ENCODE measurements around the gene DUSP16.
"Not testable (repeated sequence)": the region's sequence is repeated elsewhere in the genome, so short reads cannot be mapped to it uniquely, and the experiment has no call there.

The DUSP16 gene

DNA sequence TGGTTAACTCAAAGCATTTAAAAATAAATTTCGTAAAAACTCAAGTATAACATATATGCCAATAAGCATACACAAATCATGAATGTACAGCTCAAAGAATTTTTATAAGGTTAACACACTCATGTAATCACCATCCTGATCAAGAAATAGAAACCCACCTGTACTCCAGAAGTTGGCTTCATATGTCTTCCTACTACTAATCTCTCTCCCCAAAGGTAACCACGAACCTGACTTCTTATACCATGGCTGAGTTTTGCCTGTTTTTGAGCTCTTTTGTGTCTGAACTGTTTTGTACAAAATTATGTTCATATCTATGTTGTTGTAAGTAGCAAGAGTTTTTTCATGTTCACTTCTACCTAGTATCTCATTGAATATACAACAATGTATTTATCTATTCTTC is 18.7 kb downstream of the DUSP16 start:
- no peak for DNase-seq

DNA sequence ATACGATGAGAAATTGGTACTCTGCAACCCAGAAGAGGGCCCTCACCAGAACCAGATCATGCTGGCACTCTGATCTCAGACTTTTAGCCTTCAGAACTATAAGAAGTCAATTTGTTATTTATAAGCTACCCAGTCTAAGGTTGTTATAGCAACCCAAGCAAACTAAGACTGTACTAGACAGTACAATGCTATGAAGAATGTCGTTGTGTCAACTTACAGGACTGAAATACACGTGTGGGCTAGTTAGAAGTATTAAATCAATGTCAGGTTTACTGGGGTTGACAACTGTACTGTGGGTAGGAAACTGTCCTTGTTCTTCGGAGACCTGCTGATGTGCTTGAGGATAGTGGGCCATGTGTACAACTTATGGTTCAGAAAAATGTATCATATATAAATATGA is 19.7 kb downstream of the DUSP16 start:
- no peak for DNase-seq

DNA sequence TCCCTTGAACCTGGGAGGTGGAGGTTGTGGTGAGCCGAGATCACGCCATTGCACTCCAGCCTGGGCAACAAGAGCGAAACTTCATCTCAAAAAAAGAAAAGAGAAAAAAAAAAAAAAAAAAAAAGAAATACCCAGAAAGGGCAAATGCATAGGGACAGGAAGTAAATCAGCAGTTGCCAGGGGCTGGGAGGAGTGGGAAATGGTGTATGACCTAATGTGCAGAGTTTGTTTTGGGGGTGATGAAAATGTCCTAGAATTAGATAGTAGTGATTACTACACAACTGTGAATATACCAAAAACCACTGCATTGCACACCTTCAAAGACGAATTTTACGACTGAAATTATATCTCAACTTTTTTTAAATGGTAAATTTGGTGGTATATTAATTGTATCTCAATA is 20.4 kb downstream of the DUSP16 start:
- no peak for DNase-seq

DNA sequence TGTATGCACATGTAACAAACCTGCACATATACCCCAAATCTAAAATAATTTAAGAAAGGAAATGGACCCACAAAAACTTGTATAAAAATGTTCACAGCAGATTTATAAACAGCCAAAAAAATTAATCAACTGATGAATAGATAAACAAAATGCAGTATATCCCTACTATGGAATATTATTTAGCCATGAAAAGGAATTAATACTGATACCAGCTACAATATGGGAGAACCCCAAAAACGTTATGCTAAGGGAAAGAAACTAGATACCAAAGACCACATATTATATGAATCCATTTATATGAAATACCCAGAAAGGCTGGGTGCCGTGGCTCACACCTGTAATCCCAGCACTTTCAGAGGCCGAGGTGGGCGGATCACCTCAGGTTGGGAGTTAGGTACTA is 20.9 kb downstream of the DUSP16 start:
- no peak for DNase-seq

DNA sequence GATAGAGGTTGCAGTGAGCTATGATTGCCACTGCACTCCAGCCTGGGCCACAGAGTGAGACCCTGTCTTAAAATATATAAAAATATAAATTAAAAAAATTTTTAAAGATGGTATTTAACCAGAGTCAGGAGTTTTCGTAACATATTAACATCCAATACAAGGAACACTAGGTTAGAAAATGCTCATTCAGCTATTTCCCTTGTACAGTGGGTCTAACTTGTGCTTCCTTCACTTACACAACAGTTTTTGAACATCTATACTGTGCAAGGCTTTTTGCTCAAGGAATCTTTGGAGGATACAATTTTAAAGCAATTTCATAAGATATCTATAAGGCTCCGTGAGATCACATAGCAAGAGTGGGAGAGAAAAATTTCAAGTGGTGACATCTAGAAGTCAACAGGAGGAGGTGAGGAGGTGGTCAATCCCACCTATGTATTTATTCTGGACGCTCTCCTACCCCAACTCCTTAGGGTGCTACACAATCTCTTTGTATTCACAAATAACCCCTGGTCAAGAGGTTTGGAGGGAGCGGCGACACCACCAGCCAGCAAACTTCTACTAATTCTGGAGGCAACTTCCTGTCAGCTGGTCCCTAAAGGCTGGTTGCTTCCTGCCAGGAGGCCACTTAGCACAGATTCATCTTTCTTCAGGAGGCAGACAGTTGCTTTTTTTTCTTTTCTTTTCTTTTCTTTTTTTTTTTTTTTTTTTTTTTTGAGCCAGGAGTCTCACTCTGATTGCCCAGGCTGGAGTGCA is 22.2 kb downstream of the DUSP16 start:
- DNase-seq: no peak

DNA sequence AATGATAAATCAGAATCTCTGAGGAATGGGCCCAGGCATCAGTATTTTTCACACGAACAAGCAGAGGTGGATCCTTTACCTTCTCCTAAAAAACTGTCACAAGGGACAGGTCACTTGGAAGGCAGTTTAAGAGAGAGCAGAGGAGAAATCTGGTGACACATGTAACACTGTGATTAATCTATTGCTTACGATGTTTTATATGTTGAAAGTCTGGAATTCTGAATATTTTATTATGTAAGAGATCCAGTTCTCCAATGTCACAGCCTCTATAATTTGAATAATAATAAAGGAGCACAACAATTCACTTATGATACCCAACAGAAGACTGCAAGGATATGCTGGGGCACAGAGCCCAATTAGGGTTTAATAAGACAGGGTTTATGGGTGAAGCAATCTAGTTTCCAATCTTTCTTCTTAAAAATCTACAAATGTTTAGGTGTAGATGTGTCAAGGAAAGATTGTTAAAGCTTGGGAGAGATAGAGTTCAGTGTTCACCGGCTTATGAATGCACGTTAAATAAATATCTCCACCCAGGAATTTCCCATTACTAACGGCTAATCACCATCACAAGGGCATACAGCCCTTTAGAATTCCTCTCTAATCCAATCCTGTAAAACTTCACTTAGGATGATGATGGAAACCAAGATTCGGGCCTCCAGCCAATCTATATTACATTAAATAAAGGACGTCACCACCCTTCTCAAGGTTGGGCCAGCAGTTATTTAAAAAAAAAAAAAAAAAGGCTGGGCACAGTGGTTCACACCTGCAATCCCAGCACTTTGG is 23.4 kb downstream of the DUSP16 start:
- DNase-seq: no peak

DNA sequence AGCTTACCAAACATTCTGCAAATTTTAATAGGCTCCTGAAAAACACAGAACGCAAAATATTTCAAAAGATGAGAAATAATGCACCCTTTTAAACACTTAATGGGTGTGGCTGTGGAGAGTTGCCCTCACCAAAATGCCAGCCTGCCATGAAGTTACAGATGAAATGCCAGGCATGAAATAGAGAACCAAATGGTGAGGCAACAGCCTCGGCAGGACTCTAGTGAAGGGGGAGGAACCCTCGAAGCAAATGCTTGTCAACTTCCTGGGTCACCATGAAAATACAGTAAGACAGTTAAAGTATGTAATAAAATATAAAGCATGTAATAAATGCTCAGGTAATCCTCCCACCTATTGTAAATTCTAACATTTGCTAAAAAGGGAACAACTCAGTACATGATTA is 24.1 kb downstream of the DUSP16 start:
- no peak for DNase-seq

DNA sequence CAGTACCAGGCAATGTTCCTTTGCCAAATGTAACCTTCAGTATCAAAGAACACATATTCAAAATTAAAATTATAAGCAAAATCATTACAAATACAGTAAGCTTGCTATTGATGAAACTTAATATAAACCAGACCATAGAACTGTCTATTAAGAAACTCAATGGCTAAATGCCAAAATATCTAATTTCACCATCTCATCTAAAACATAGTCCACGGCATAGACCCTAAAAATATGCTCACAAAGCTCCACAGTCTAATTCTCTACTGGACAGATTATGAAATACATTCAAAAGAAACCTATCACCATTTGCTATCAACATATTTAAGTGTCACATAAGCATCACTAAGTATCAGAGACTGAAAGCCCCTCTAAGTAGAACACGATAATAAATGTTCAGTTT is 25.2 kb downstream of the DUSP16 start:
- DNase-seq: no peak

DNA sequence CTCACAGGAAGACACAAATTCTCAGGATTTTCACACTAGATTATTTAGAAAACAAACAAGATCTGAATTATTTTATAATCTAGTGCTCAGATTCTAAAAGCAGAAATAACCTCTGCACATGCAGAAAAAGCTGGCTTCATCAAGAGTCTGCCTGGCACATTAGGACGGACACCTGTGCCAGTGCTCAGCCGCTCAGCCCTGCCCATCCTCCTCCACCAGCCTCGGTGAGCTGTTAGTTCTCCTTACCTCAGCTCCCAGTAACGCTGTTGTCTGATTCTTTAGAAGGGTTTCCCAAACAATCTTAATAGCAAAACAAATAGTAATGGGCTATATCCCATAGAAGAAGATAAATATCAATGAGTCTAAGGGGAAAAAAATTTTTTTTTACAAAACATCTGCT is 27.7 kb downstream of the DUSP16 start:
- no peak for DNase-seq

DNA sequence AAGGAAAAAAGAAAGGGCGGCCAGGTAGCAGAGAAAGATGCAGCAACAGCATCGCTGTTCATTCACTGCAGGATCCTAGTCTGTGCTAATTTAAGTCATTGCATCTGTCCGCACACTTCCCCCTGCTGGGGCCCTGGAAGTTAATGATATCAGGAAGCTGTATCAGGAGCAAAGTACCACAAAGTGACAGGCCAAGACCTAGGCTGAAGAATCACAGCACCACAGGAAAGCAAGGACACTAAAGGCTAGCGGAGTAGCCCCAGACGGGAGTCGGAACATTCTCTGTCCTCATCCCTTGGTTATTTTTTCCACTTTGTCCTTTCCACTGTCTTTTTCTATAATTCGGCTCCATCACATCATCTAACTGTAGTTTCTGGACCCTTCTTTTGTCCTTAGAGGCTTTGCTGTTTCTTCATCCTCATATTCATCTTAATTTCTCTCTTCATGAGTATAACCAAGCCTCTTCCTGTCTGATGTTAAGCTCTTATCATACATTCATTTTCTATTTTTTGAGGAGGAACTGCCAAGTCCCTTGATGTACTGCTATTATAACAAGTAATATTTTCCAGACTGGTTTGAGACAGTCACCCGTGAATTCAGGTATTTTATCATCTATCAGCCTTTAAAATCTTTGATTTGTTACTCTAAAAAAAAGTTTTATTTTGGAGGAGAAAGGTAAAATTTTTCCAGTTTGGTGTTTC is 28.3 kb downstream of the DUSP16 start:
- DNase-seq: no peak

DNA sequence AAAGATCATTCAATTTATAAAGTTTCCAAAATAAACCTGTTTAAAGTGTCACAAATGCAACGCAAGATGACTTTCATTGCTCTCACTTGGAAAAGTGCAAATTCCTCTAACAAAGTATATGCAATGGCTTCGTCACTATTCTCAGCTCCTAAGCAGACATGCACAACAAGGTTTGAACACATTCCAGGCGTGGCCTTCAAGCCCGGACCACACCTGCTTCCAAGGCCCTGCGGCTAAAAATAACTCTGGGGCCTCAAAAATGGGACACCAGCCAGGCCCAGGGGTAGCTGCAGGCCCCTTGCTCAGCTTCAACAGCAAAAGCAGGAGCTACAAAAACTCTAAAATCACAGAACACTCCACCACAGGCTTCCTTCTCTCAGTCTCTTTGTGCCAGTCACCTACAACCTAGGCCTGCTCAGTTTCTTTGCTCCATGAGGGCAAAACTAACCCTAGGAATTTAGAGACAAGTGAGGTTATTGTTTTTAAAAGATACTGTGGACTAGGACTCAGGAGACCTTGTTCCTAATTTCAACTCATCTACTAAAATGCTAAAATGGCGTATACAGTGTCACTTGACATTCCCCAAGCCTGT is 29.3 kb downstream of the DUSP16 start:
- DNase-seq: no peak

DNA sequence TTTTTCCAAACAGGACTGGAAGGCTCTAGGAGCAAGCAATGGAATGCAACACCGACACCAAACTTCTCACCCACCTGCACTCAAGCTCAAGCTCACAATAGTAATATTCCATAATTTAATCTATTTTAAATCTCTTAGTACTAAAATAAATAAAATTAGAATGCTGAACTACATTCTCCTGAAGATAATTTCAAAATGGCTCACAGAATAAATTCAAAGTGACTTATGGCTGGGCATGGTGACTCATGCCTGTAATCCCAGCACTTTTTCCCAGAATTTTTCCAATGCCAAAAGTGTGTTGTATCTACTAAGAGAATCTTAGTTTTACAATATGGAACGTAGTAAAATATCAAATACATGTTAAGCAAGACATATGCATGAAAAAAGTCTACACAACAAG is 31.5 kb downstream of the DUSP16 start:
- no peak for DNase-seq

DNA sequence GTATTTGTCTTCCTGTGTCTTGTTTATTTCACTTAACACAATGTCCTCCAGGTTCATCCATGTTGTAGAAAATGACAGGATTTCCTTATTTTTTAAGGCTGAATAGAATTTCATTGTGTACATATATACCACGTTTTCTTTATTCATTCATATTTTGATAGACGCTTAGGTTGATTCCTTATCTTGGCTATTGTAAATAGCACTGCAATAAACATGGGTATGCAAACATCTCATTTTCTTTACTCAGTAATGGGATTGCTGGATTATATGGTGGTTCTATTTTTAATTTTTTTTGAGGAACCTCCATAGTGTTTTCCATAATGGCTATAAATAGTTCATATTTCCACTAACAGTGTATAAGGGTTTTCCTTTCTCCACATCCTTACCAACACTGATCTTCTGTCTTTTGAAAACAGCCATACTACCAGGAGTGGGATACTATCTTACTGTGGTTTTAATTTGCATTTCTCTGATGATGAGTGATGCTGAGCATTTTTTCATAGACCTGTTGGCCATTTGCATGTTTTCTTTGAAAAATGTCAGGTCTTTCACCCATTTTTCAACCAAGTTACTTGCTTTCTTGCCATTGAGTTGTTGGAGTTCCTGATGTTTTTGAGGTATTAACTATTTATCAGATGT is 32.8 kb downstream of the DUSP16 start:
- no peak for DNase-seq

DNA sequence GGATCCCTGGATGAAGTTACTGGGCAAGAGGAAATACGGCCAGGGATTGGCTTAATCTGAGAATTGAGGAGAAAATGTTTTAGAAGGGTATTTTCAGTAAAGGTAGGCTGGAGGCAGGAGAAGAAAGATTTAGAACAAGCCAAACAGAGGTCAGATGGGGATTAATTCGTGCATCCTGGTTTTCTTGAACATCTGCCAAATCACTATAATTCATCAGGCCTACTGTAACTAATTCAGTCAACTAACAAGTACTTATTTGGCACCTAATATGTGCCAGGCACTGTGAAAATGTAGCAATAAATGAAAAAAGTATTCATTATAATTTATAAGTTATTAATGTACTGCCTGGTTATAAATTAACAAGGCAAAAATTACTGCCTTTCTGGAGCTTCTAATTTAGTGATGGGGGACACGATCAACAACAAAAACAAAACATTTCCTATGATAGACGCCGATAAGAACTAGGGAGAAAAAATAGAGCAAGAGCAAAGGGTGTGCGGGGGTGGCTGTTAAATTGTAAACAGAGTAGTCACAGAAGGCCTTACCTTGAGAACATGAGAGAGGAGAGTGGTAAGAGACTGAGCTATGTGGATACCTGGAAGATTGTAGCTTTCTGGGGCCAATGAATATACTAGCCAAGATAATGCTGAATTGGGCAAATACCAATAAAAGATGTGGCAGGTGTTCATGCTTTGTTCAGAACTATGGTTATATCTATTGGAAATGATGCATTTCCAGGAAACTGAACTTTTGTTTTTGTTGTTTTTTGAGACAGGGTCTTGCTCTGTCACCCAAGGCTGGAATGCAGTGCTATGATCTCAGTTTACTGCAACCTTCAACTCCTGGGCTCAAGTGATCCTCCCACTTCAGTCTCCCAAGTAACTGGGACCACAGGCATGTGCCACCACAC is 34.0 kb downstream of the DUSP16 start:
- DNase-seq: no peak

DNA sequence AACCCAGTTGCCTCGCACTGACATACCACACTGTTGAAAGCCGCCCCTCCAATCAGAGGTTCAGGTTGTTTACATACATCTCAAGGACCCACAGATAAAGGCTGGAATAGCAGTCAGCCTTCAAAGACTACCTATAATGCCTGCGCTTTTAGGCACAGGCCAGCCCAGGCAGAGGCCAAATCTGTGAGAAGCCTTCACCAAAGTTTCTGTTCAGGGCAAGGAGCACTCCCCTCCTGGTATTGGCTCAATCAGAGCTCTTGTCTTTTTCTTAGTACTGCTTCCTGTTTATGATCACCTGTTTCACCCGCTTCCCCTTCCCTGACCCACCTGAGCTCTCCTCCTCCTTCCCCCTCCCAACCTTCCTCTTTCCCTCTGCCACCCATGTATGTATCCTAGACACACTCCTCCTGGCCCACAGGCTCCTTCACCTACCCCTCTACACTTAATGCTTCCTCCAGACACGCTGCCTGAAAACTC is 34.8 kb downstream of the DUSP16 start:
- no peak for DNase-seq

DNA sequence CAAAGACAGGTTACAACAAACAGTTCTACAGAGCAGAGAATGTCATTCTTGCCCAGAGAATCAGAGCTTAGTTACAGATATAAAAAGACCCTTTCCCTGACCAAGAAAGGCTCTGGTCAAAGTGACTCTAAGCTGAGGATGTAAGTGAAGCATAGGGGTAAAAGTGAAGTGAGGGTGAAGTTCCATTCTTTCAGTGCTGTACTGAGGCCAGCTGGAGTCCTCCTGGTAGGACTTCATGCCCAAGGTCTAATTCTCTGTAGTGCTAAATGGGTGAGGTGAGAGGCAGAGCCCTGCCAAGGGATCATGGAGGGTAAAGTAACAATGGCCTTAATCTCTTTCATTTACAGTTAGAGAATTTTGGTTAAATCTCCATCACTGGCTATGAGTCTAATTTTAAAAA is 38.5 kb downstream of the DUSP16 start:
- DNase-seq: no peak

DNA sequence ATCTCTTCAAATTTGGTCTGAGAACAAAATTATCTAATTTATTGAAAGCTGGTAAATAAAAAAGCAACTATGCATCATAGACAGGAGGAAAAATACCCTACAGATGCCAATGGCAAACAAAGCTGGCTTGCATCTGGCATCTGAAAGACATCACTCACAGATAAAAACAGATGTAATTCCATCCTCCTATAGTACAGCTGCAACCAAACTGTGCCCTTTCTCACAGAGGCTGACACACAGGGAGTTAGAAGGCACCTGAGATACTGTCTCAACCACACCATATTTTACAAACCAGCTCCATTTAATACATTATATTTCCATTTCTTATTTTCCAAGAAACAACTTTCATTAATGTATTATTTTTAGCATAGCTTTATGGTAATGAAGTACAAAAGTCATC is 39.4 kb downstream of the DUSP16 start:
- DNase-seq: no peak

DNA sequence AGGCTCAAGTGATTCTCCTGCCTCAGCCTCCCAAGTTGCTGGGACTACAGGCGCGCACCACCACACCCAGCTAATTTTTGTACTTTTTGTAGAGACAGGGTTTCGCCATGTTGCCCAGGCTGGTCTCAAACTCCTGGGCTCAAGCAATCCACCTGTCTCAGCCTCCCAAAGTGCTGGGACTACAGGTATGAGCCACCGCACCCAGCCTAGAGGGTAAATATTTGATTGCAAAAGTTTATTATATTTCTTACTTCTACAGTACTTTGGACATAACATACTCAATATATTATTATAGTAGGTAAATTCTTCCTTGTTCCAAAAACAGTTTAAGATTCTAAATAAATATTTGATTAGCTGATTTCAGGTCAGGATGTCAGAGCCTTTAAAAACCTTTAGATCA is 40.0 kb downstream of the DUSP16 start:
- DNase-seq: not testable (repeated sequence)

DNA sequence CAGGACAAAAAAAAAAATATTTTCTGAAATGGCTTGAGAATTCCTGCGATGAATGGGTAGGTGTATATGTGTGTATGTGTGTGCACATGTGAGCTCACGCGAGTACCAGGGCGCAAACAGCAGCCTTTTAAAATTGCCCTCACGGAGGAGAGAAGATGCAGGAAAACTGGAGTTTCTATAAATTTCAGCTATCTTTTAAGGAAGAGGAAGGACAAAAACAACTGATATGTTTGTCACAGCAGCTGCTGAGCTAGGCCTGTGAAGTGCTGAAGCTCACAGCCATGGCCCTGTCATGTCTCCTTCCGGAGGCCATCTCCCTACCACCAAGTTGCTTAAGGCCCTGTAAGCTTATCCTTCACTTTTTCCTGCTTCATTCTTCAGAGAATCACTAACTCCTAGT is 40.8 kb downstream of the DUSP16 start:
- no peak for DNase-seq

DNA sequence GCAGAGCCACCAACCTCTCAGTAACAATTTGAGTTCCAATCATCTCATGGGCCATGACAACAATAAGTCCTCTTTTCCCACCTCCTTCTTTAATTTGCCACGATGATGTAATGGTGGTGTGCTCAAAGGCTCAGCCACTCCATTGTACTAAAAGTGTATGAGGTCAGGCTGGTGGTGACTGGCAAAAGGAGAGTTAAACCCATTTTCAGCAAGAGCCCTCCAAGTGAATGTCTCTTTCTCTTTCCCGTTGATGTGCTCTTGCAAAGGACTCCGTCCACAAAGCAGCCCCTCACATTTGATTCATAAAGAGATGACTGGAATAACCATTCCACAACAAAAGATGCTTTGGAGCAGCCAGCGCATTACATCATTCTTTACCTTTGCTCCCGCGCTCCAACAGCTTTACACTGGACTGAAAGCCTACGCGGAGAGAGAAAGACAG is 41.6 kb downstream of the DUSP16 start:
- no peak for DNase-seq

DNA sequence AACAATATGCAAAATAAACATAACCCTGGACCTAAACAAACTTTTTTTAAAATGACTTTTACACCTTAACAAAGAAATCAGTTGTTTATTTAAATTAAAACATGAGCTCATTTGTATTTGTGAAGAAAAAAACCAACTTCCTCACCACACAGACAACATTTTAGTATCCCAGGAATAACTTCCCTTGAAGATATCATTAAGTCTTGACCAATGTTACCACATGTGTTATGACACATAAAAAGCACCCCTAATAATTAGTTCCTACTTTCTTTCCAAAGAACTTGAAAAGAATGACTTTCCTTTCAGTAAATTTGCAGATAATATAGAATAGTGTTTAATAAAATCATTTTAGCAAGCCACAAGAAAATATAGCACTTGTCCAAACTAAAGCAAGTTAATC is 42.4 kb downstream of the DUSP16 start:
- DNase-seq: no peak
